Measurements from ENCODE around the gene SIRPA.

DNA sequence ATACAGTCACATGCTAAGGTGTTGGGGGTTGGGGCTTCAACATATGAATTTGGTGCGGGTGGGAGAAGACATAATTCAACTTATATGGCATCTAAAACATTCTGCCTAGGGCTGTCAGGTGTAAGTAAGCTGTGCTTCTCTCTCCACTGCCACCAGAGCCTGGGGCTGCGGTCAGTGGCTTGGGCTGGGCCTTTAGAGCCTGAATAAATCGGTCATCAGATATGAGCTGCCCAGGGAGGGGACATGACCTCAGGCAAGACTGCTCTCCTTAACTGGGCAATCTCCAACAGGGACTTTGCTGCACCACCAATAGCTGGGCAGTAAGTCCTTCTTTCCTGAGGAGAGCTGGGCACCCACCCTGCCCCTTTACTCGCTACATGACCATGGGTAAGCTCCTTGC is 24.9 kb upstream of the SIRPA start:
- TF ChIP-seq CTCF (conservative IDR thresholded peaks at IDR 0.05; ENCODE audit: low read depth, low read length), result no peak
- TF ChIP-seq EZH2phosphoT487 (IDR thresholded peaks at IDR 0.05; ENCODE audit: borderline replicate concordance, low read length), result no peak
- no peak for TF ChIP-seq EZH2 (IDR thresholded peaks at IDR 0.05; ENCODE audit: low read length, unreplicated experiment)

All from PC-3 (cell line).